H9 (cell line): Measurements from ENCODE around the gene OR7C1. TPM values are rescaled to one million over a fixed set of nuclear protein-coding genes. Genes with fewer than 3 reads are reported as not detected.

Experiments
- DNase-seq: peaks from one replicate; pipeline ENCODE4 v3.0.0-alpha.2; 2017
- H2AFZ ChIP-seq: one replicate; pipeline ENCODE4 v1.6.1; 2013; ENCODE audit warnings: mild to moderate bottlenecking, low read length, control low read depth, moderate library complexity
- H2AK5ac ChIP-seq: 2 replicates; pipeline ENCODE4 v1.6.1; 2013; ENCODE audit warnings: low read length, control low read depth, mixed read lengths; ENCODE audit not compliant: insufficient read length
- H2BK120ac ChIP-seq: one replicate; pipeline ENCODE4 v1.6.1; 2013; ENCODE audit warnings: low read depth, mild to moderate bottlenecking, low read length, control low read depth, inconsistent platforms; ENCODE audit not compliant: poor library complexity, severe bottlenecking
- H2BK12ac ChIP-seq: 2 replicates; pipeline ENCODE4 v1.6.1; 2013; ENCODE audit warnings: low read length, control low read depth, mixed read lengths, low read depth; ENCODE audit not compliant: insufficient read length
- H2BK15ac ChIP-seq: 2 replicates; pipeline ENCODE4 v1.6.1; 2013; ENCODE audit warnings: low read depth, low read length, control low read depth
- H2BK20ac ChIP-seq: one replicate; pipeline ENCODE4 v1.6.1; 2013; ENCODE audit warnings: low read depth, mild to moderate bottlenecking, low read length, control low read depth, inconsistent platforms; ENCODE audit not compliant: poor library complexity, severe bottlenecking
- H2BK5ac ChIP-seq: 2 replicates; pipeline ENCODE4 v1.6.1; 2013; ENCODE audit warnings: low read length, control low read depth, mixed read lengths; ENCODE audit not compliant: insufficient read length
- H3K14ac ChIP-seq: 2 replicates; pipeline ENCODE4 v1.6.1; 2013; ENCODE audit warnings: low read length, control low read depth; ENCODE audit not compliant: insufficient read depth
- H3K18ac ChIP-seq: 2 replicates; pipeline ENCODE4 v1.6.1; 2013; ENCODE audit warnings: low read depth, mild to moderate bottlenecking, mixed read lengths, low read length, control low read depth; ENCODE audit not compliant: insufficient read length
- H3K23ac ChIP-seq: 2 replicates; pipeline ENCODE4 v1.6.1; 2013; ENCODE audit warnings: low read length, control low read depth, mixed read lengths, low read depth; ENCODE audit not compliant: insufficient read length
- H3K23me2 ChIP-seq: 2 replicates; pipeline ENCODE4 v1.6.1; 2013; ENCODE audit warnings: low read depth, mild to moderate bottlenecking, mixed read lengths, low read length, control low read depth; ENCODE audit not compliant: insufficient read length, poor library complexity, severe bottlenecking
- H3K27ac ChIP-seq: 2 replicates; pipeline ENCODE4 v1.5.1; 2013; ENCODE audit warnings: low read length, control low read depth, mixed read lengths, low read depth; ENCODE audit not compliant: insufficient read length
- H3K27me3 ChIP-seq: 2 replicates; pipeline ENCODE4 v1.6.1; 2013; ENCODE audit warnings: low read length, control low read depth, inconsistent platforms; ENCODE audit not compliant: insufficient read depth
- H3K4ac ChIP-seq: 2 replicates; pipeline ENCODE4 v1.6.1; 2013; ENCODE audit warnings: low read depth, mild to moderate bottlenecking, control low read depth, inconsistent platforms, low read length, moderate library complexity
- H3K4me1 ChIP-seq: 2 replicates; pipeline ENCODE4 v1.6.1; 2013; ENCODE audit warnings: low read length, control low read depth, inconsistent platforms; ENCODE audit not compliant: insufficient read depth
- H3K4me2 ChIP-seq: 2 replicates; pipeline ENCODE4 v1.6.1; 2013; ENCODE audit warnings: low read length, control low read depth, mixed read lengths; ENCODE audit not compliant: insufficient read length, insufficient read depth
- H3K56ac ChIP-seq: 2 replicates; pipeline ENCODE4 v1.6.1; 2013; ENCODE audit warnings: low read depth, mild to moderate bottlenecking, mixed read lengths, low read length, control low read depth; ENCODE audit not compliant: insufficient read length
- H3K79me1 ChIP-seq: 2 replicates; pipeline ENCODE4 v1.6.1; 2013; ENCODE audit warnings: low read depth, mild to moderate bottlenecking, moderate library complexity, low read length, control low read depth, inconsistent platforms; ENCODE audit not compliant: insufficient read depth, poor library complexity, severe bottlenecking
- H3K79me2 ChIP-seq: 2 replicates; pipeline ENCODE4 v1.6.1; 2013; ENCODE audit warnings: low read length, control low read depth, inconsistent platforms; ENCODE audit not compliant: insufficient read depth
- H3K9ac ChIP-seq: 2 replicates; pipeline ENCODE4 v1.6.1; 2013; ENCODE audit warnings: low read length, control low read depth, mixed read lengths; ENCODE audit not compliant: insufficient read length; ENCODE audit errors: extremely low read depth
- H3K9me3 ChIP-seq: one replicate; pipeline ENCODE4 v1.6.1; 2013; ENCODE audit warnings: low read depth, low read length, inconsistent platforms; ENCODE audit not compliant: control insufficient read depth
- H3T11ph ChIP-seq: one replicate; pipeline ENCODE4 v1.6.1; 2013; ENCODE audit warnings: mild to moderate bottlenecking, low read length, control low read depth, inconsistent platforms
- H4K20me1 ChIP-seq: one replicate; pipeline ENCODE4 v1.6.1; 2013; ENCODE audit not compliant: control insufficient read depth, insufficient read length, insufficient read depth
- H4K5ac ChIP-seq: 2 replicates; pipeline ENCODE4 v1.6.1; 2013; ENCODE audit warnings: low read depth, mild to moderate bottlenecking, mixed read lengths, low read length, control low read depth; ENCODE audit not compliant: insufficient read length
- H4K8ac ChIP-seq: replicated peaks from 2 replicates; pipeline ENCODE4 v1.6.1; 2013; ENCODE audit warnings: low read length, control low read depth, mixed read lengths, low read depth; ENCODE audit not compliant: insufficient read length
- H4K91ac ChIP-seq: 2 replicates; pipeline ENCODE4 v1.6.1; 2013; ENCODE audit warnings: low read depth, mild to moderate bottlenecking, moderate library complexity, mixed read lengths, low read length, control low read depth; ENCODE audit not compliant: insufficient read length
- H3K27ac Mint-ChIP-seq, 3 experiments: 2 replicates in 2 of 3; 3 replicates in 1 of 3; pipeline ENCODE4 v1.8.0; 2020 to 2021; ENCODE audit warnings: mixed read lengths in 3 of 3, mild to moderate bottlenecking in 1 of 3, moderate library complexity in 1 of 3
- H3K27me3 Mint-ChIP-seq: 2 replicates; pipeline ENCODE4 v1.8.0; 2021; ENCODE audit warnings: low read depth, mild to moderate bottlenecking, moderate library complexity, mixed read lengths
- H3K36me3 Mint-ChIP-seq, 3 experiments: 2 replicates in 2 of 3; 3 replicates in 1 of 3; pipeline ENCODE4 v1.8.0; 2020 to 2021; ENCODE audit warnings: low read depth in 3 of 3, mixed read lengths in 3 of 3; ENCODE audit not compliant: insufficient read depth in 1 of 3
- H3K4me1 Mint-ChIP-seq, 2 experiments: 2 replicates each; pipeline ENCODE4 v1.8.0; 2020; ENCODE audit warnings: mixed read lengths in 2 of 2
- H3K4me3 Mint-ChIP-seq, 2 experiments: 2 replicates in 1 of 2; 3 replicates in 1 of 2; pipeline ENCODE4 v1.8.0; 2020 to 2021; ENCODE audit warnings: mild to moderate bottlenecking in 2 of 2, mixed read lengths in 2 of 2, moderate library complexity in 1 of 2
- H3K9me3 Mint-ChIP-seq, 2 experiments: 2 replicates in 1 of 2; 3 replicates in 1 of 2; pipeline ENCODE4 v1.8.0; 2020; ENCODE audit warnings: mild to moderate bottlenecking in 2 of 2, mixed read lengths in 2 of 2, moderate library complexity in 1 of 2
- CTCF ChIP-seq: fragments of 200-600 bp; sonication (generic); conservative IDR thresholded peaks from 3 replicates; pipeline ENCODE4 v1.8.0; 2021; ENCODE audit warnings: antibody characterized with exemption, mild to moderate bottlenecking
- WGBS: extraction: QIAGEN DNeasy Blood & Tissue Kit; methylation state at CpG from one replicate; pipeline ENCODE4 v1.1.7; 2013; ENCODE audit warnings: missing lambda C conversion rate, low lambda C conversion rate, mixed read lengths; ENCODE audit not compliant: insufficient read length; ENCODE audit errors: extremely low coverage; 5-methylcytosine and 5-hydroxymethylcytosine counted together
- total RNA-seq: library from RNA; stranded (reverse); gene quantifications from 2 replicates; pipeline ENCODE4 v1.2.1, GENCODE V29; 2021

The OR7C1 gene
- total RNA-seq, 1 experiment from 2014 or later, result not detected

DNA sequence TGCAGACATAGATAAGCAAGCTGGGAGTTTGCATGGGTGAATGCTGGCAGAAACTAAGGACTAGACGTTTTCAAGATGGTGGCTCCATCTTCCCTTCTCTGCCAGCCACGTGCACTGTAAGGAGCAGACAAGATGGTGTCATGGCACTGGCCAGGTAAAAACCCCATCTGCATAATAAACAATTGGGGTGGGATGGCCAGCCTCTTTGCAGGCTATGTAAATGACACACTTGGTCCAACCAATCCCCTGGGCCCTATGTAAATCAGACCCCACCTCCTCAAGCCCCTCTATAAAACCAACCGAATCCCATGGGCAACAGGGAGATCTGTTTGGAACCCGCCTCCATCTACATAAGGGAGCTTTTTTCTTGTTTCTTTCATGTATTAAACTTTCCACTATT, 2.4 kb upstream of the OR7C1 start:
- H3K4me1 Mint-ChIP-seq, result no peaks in the 10 kb centered on the region
- H2BK15ac ChIP-seq, result no peak overlapping the region
- H2BK120ac ChIP-seq, result no peak overlapping the region
- no peaks in the 10 kb centered on the region for H3K27me3 Mint-ChIP-seq
- H3K27ac Mint-ChIP-seq, result no peak overlapping the region
- no peaks in the 10 kb centered on the region for H3K23me2 ChIP-seq
- H2AK5ac ChIP-seq, result no peak overlapping the region
- H3K27me3 ChIP-seq, result no peaks in the 10 kb centered on the region
- no peaks in the 10 kb centered on the region for H3K9me3 ChIP-seq
- H3K14ac ChIP-seq, result no peak overlapping the region
- no peak overlapping the region for H3K4me2 ChIP-seq
- no peak overlapping the region for H2AFZ ChIP-seq
- no CpG with 5 or more reads among the region's 4 CpGs for WGBS
- H3K36me3 Mint-ChIP-seq, result peaks cover 0 to 10% (median 2%) of the 10 kb centered on the region in 3 experiments; a peak in 5 of 7 replicates
- no peak overlapping the region for H3K27ac ChIP-seq
- H4K5ac ChIP-seq, result no peak overlapping the region
- H3K9ac ChIP-seq, result no peak overlapping the region
- H3K79me2 ChIP-seq, result no peaks in the 10 kb centered on the region
- TF ChIP-seq CTCF, result no peak
- no peak overlapping the region for H2BK20ac ChIP-seq
- DNase-seq, result no peak
- H3K23ac ChIP-seq, result no peak overlapping the region
- H2BK12ac ChIP-seq, result no peak overlapping the region
- no peaks in the 10 kb centered on the region for H3K79me1 ChIP-seq
- no peak overlapping the region for H3K56ac ChIP-seq
- no peaks in the 10 kb centered on the region for H4K20me1 ChIP-seq
- no peak overlapping the region for H3K18ac ChIP-seq
- 0 out of 2 replicates have a peak, but pooled peaks cover 4% of the 10 kb centered on the region for H3K4me1 ChIP-seq
- H3T11ph ChIP-seq, result no peak overlapping the region
- H3K4ac ChIP-seq, result no peak overlapping the region
- H4K8ac ChIP-seq, result no peak overlapping the region
- H3K9me3 Mint-ChIP-seq, result peaks cover 40 to 93% of the 10 kb centered on the region in 2 experiments
- H3K4me3 Mint-ChIP-seq, result no peak overlapping the region
- no peak overlapping the region for H4K91ac ChIP-seq
- no peak overlapping the region for H2BK5ac ChIP-seq
